Fibroblast of villous mesenchyme (primary cell): ENCODE results near the gene ANGEL1. TPM values are rescaled to one million over a fixed set of nuclear protein-coding genes. Genes with fewer than 3 reads are reported as not detected.

Source experiments
- DNase-seq: peaks from one replicate; pipeline ENCODE4 v3.0.0-alpha.2; 2010; ENCODE audit warnings: low read depth
- H3K4me3 ChIP-seq: 2 replicates; pipeline ENCODE4 v1.5.1; 2011; ENCODE audit warnings: low read depth, mild to moderate bottlenecking, low read length
- total RNA-seq: library from RNA; depleted of rRNA; stranded (reverse); fragments of >200 nt; gene quantifications from 2 replicates; pipeline ENCODE4 v1.2.3, GENCODE V29; 2012
- TF ChIP-seq, protein P1 (sequence below): IDR thresholded peaks from 2 replicates; pipeline ENCODE4 v1.5.1; 2012; ENCODE audit warnings: low read depth, mild to moderate bottlenecking, low read length; ENCODE audit not compliant: insufficient read depth

Gene ANGEL1
- total RNA-seq, 1 donor: 10.4 TPM

DNA sequence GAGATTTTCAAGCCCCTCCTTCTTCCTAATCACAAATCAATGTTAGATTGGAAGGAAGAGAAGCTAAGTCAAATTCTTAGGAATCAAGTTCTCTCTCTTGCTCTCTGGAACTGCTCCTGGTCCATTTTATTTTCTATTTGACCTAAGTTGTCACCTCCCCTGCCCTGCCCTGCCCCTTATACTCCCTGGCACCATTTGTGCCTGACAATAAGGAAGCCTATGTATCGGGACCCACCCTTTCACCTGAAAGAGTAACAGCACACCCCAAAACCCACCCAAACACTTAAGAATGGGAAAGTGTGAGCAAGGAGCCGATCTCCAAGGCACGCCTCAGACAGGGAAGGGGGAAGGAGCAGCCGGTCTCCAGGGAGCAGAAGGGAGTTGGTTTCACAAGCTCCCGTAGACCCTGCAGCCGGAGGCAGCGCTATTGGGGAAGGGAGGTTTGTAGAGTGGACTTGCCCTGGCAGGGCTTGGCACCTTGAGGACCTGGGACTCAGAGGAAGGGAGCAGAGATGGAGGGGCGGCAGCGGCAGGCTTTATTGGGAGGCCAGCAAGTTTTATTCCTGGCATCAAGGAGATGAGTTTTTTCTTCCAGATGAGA, 15.1 kb upstream of the ANGEL1 start:
- TF ChIP-seq, protein P1, sequence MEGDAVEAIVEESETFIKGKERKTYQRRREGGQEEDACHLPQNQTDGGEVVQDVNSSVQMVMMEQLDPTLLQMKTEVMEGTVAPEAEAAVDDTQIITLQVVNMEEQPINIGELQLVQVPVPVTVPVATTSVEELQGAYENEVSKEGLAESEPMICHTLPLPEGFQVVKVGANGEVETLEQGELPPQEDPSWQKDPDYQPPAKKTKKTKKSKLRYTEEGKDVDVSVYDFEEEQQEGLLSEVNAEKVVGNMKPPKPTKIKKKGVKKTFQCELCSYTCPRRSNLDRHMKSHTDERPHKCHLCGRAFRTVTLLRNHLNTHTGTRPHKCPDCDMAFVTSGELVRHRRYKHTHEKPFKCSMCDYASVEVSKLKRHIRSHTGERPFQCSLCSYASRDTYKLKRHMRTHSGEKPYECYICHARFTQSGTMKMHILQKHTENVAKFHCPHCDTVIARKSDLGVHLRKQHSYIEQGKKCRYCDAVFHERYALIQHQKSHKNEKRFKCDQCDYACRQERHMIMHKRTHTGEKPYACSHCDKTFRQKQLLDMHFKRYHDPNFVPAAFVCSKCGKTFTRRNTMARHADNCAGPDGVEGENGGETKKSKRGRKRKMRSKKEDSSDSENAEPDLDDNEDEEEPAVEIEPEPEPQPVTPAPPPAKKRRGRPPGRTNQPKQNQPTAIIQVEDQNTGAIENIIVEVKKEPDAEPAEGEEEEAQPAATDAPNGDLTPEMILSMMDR: no peak
- H3K4me3 ChIP-seq: peak overlapping the region; percentile 43
- DNase-seq: peak; percentile 15

DNA sequence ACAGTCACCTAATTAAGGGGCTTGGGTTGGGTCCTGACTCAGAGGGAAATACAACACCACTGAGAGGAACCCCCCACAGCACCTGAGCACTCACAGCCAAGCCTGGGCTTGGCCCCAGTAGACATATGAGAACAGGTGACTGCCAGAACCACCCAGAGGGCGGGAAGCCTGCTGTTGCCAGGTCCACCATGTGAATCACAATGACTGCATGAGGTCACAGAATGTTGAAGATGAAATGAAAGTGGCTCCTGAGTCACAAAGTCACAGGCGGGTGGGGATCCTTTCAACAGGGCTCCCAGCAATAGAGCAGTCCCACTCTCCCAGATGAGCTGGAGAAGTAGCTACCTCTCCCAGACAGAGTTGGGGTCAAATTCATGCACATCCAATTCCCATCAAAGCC, 13.4 kb upstream of the ANGEL1 start, which contains the start of gene LRRC74A:
TSS of gene LRRC74A (plus strand) at position 287 of the 400 bp plus-strand sequence. CDS start 290 bp downstream, outside the sequence.
- no peak within 1 kb of the TSS for H3K4me3 ChIP-seq
- no peak for DNase-seq
- TF ChIP-seq, protein P1: no peak

DNA sequence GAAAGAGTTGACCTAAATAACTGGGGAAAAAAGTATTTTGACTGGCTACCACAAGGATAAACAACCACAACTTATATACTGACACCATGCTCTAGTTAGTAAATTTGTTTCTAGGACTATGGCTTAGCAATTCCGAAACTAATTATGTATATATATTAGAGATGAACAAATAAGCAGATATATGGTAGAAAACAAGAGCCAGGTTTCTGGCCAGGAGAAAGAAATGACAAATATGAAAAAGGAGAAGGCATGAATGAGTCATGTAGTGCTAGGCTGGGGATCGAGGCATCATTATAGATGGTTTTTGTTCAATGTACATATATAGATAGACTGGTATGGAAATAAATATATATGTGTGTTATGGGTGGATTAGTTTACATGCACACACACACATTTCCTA, 8.0 kb upstream of the ANGEL1 start:
- TF ChIP-seq, protein P1: no peak
- H3K4me3 ChIP-seq: no peak overlapping the region
- DNase-seq: no peak

DNA sequence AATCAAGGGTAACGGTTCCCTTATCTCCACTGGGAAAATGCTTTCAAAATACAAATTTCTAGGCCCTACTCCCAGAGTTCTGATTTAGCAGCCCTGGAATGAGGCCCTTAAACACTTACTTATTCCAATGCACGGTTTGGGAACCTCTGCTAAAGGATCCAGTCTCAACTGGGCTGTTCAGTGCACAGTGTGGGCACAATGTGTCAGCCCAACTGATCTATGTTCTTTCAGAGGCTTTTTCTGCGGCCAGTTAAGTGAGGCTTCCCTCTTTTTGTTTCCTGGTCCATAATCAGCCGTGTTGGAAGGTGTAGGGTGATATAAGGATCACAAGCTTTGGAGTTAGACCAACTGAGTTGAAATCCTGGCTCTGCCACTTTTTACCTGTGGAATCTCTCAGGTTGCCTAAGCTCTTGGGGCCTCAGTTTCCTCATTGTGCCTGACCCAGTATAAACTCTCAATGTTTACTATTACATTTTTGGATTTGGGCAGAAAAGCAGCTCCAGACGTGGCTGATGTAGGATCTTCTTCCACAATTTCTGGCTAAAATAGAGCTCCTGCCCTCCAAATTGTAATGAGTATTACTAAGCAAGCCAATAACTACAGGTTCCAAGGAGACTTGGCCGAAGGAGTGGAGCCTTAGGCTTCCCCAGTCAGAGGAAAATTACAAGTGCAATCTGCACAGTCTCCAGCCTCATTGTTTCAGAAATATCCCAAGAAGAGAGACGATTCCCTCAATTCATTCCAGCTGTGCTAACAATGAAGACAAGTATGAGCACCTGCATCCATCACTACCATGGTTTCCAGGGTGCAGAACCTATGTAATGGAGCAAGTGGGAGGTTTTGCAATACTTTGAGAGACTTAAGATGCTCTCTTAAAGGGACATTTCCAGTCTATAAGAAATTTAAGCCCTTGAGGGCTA, 2.3 kb upstream of the ANGEL1 start:
- TF ChIP-seq, protein P1: no peak
- DNase-seq: no peak
- no peak overlapping the region for H3K4me3 ChIP-seq

DNA sequence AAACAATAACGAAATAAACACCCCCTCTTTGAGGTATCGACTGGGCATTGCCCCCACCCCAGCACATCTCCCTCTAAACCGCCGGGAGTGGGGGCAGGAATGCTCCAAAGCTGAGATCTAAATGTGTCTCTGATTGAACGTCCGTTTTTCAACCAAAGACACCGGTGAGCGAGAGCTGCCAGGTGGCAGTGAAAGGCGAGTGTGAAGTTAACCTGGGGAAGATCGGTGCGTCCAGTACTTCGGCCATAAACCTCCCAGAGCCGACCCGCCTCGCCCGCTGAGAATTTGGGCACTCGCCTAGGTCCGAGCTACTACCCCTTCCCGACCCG, 625 bp downstream of the ANGEL1 start:
- H3K4me3 ChIP-seq: peak overlapping the region; percentile 84
- no peak for DNase-seq
- TF ChIP-seq, protein P1: no peak

DNA sequence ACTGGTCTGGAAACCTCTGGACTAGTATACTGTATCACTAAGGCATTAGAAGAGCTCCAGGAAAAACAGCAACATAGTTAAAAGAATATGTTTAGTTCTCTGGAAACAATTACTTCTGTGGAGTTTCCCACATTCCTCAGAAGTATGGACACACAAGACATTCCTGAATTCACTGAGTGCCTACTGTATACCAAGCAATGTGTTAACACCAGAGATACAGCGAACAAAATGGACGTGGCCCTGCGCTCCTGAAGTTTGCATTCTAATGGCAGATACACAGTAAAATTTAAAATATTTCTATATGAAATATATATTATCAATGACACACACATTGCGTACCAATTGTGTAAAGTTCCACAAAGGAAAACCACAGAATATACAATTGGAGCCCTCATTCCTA, 1.1 kb downstream of the ANGEL1 start:
- TF ChIP-seq, protein P1: no peak
- peak; percentile 2 for DNase-seq
- H3K4me3 ChIP-seq: peak overlapping the region; percentile 84
